NT2/D1 (cell line): ENCODE data around the gene NOX3.

ENCODE experiments used
- YY1 ChIP-seq: IDR thresholded peaks from 2 replicates; pipeline ENCODE4 v1.6.1; 2011; ENCODE audit not compliant: insufficient read length, insufficient read depth
- ZNF274 ChIP-seq: IDR thresholded peaks from 2 replicates; pipeline ENCODE4 v1.6.1; 2011; ENCODE audit warnings: mild to moderate bottlenecking, low read depth, low read length

DNA sequence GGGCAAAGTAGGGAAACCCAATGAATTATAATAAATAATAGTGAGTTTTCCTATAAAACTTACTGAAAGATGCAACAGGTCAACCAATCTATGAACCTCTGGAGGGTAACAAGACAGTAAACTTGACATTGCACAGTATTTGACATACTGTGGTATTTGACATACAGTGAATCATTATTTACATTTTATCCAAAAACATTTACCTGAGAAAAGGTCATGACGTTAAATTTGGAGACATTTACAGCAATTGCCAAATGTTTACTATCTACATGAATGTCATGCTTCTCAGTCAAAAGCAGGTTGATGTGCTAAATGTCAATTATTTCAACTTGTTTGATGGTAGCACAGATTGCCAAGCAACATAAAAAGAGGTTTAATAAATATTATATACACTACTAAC, 35.8 kb upstream of the NOX3 start:
- TF ChIP-seq ZNF274 (no peak), YY1 (no peak)
